Colonic mucosa (tissue), 4 donors: ENCODE measurements around the gene ZCCHC8. TPM values are rescaled to one million over a fixed set of nuclear protein-coding genes. Genes with fewer than 3 reads are reported as not detected.
"Not testable (repeated sequence)": the region's sequence is repeated elsewhere in the genome, so short reads cannot be mapped to it uniquely, and the experiment has no call there.

Experiments
- DNase-seq: peaks from one replicate; pipeline ENCODE4 v3.0.0-alpha.2; 2020
- H3K27ac ChIP-seq: fragments of 200-600 bp; one replicate; pipeline ENCODE4 v1.8.0; 2021
- H3K27me3 ChIP-seq: fragments of 200-600 bp; one replicate; pipeline ENCODE4 v1.8.0; 2021
- H3K36me3 ChIP-seq: fragments of 200-600 bp; one replicate; pipeline ENCODE4 v1.8.0; 2021
- H3K4me1 ChIP-seq: fragments of 200-600 bp; one replicate; pipeline ENCODE4 v1.8.0; 2021; ENCODE audit warnings: mild to moderate bottlenecking
- H3K4me3 ChIP-seq: fragments of 200-600 bp; one replicate; pipeline ENCODE4 v1.8.0; 2021
- H3K9ac ChIP-seq, 2 donors: one replicate each; pipeline ENCODE4 v1.7.0; 2013; ENCODE audit warnings: control low read depth in 2 of 2, low read depth in 2 of 2, low read length in 2 of 2
- H3K9me3 ChIP-seq: fragments of 200-600 bp; one replicate; pipeline ENCODE4 v1.8.0; 2021
- intact Hi-C: fragments of 100-400 bp; cut with DNase I; formaldehyde crosslinking; loops from one replicate; pipeline ENCODE4 v1.14.1; 2022
- total RNA-seq, 2 donors: library from RNA; stranded (reverse); fragmentation: NEBNext Ultra II Directional in 1 of 2; extraction: Animal tissue kit (Norgen Biotek cat#: 25700) in 1 of 2; gene quantifications; one replicate each; pipeline ENCODE4 v1.2.1, GENCODE V29; 2021
- TF ChIP-seq, protein P1 (sequence below): fragments of 200-600 bp; IDR thresholded peaks from one replicate; pipeline ENCODE4 v1.8.0; 2022; ENCODE audit warnings: antibody characterized with exemption, mild to moderate bottlenecking
- donor health status: healthy.
- donor health status: DM: no; HTN: no; CAD: no.
- donor health status: DM: no; HTN: no; CAD: no.

The ZCCHC8 gene
- total RNA-seq, 2 donors from 2014 or later = 17.7 to 20.3 TPM

DNA sequence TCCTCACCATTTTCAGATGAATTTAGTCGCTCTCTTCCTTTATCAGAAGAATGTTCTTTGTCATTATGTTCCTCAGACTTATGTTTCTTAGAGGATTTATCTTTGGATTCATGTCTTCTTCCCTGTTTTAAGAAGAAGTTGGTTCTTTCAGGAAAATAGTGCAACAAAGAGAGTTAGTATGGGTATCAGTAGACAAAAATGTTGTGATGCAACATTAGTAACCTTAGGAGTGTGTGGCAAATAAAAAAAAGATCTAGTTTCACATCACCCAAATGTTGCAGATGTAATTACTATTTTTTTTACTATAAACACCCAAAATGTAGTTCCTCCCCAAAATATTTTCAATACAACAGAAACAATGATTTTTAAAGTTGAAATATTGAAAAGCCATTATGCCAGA, 18.2 kb upstream of the ZCCHC8 start:
- Histone ChIP-seq H3K9ac (no peak overlapping the region), H3K4me1 (no peaks in the 10 kb centered on the region), H3K4me3 (no peak overlapping the region), H3K27me3 (no peaks in the 10 kb centered on the region), H3K9me3 (no peaks in the 10 kb centered on the region), H3K36me3 (peaks cover 38% of the 10 kb centered on the region), H3K27ac (no peak overlapping the region)
- TF ChIP-seq, protein P1, sequence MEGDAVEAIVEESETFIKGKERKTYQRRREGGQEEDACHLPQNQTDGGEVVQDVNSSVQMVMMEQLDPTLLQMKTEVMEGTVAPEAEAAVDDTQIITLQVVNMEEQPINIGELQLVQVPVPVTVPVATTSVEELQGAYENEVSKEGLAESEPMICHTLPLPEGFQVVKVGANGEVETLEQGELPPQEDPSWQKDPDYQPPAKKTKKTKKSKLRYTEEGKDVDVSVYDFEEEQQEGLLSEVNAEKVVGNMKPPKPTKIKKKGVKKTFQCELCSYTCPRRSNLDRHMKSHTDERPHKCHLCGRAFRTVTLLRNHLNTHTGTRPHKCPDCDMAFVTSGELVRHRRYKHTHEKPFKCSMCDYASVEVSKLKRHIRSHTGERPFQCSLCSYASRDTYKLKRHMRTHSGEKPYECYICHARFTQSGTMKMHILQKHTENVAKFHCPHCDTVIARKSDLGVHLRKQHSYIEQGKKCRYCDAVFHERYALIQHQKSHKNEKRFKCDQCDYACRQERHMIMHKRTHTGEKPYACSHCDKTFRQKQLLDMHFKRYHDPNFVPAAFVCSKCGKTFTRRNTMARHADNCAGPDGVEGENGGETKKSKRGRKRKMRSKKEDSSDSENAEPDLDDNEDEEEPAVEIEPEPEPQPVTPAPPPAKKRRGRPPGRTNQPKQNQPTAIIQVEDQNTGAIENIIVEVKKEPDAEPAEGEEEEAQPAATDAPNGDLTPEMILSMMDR = no peak
- DNase-seq = no peak
- intact Hi-C loops = no loop called here

DNA sequence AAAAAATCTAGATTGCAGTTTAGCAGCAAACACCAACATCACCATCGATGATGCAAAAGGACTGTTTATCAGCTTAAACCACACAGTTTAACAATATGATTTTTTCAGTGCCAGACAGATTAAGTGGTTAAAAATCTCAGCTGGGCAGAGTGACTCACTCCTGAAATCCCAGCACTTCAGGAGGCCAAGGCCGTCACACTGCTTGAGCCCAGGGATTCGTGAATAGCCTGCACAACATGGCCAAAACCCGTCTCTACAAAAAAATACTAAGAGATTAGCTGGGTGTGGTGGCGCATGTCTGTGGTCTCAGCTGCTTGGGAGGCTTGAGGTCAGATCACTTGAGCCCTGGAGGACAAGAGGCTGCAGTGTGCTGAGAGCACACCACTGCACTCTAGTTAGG, 17.1 kb upstream of the ZCCHC8 start:
- H3K9ac ChIP-seq = no peak overlapping the region
- H3K36me3 ChIP-seq = peaks cover 38% of the 10 kb centered on the region
- no peak overlapping the region for H3K4me3 ChIP-seq
- H3K27ac ChIP-seq = no peak overlapping the region
- intact Hi-C loops = no loop called here
- TF ChIP-seq, protein P1 = no peak
- H3K4me1 ChIP-seq = no peaks in the 10 kb centered on the region
- no peaks in the 10 kb centered on the region for H3K9me3 ChIP-seq
- H3K27me3 ChIP-seq = no peaks in the 10 kb centered on the region
- no peak for DNase-seq

DNA sequence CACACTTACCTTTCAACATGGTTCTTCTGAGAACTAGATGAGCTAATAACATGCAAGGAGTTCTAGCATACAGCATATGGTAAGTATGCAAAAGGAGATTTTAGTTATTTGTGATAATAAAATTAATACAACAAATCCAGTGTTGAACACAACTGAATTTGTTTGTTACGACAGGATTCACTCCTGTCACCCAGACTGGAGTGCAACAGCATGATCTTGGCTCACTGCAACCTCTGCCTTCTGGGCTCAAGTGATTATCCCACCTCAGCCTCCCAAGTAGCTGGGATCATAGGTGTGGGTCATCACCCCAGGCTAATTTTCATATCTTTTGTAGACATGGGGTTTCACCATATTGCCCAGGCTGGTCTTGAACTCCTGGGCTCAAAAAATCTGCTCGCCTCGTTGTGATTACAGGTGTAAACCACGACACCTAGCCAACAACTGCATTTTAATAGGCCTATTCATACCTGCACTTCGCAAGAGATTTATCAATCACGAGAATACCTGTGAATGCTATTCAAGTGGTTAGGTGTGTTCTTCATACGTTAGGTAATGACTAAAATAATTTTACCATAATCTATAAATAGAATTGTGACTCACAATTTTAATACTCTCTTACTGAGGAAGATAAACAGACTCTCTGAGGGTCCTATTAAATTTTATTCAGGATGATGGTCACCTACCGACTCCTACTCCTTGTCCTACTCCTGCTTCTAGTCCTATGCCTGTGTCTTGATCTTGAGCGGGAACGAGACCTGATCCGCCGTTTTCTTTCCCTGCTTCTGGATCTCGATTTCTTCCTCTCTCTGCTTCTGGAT, 16.0 kb upstream of the ZCCHC8 start:
- no peak overlapping the region for H3K9ac ChIP-seq
- TF ChIP-seq, protein P1 = no peak
- H3K4me1 ChIP-seq = no peaks in the 10 kb centered on the region
- peaks cover 42% of the 10 kb centered on the region for H3K36me3 ChIP-seq
- no peak overlapping the region for H3K4me3 ChIP-seq
- intact Hi-C loops = no loop called here
- no peaks in the 10 kb centered on the region for H3K9me3 ChIP-seq
- no peak for DNase-seq
- no peak overlapping the region for H3K27ac ChIP-seq
- no peaks in the 10 kb centered on the region for H3K27me3 ChIP-seq

DNA sequence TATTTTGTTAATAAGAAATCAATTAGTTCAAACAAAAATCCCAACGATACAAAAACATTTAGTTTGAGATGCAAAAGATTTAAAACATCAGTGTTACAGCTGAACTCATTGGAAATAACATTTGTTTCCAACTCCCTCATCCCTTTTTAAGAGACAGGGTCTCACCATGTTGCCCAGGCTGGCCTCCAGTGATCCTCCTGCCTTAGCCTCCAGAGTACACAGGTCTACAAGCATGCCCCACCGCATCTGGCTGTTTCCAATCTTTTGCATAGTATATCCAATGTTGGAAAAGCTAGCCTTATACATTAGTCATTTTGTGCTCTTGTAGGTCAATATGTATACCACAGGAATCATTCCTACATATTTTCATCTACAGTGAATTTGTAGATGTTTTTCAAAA, 14.5 kb upstream of the ZCCHC8 start:
- Histone ChIP-seq H3K36me3 (peaks cover 51% of the 10 kb centered on the region), H3K9ac (no peak overlapping the region), H3K4me3 (no peak overlapping the region), H3K4me1 (no peaks in the 10 kb centered on the region), H3K9me3 (no peaks in the 10 kb centered on the region), H3K27ac (no peak overlapping the region), H3K27me3 (no peaks in the 10 kb centered on the region)
- TF ChIP-seq, protein P1 = no peak
- no peak for DNase-seq
- intact Hi-C loops = no loop called here

DNA sequence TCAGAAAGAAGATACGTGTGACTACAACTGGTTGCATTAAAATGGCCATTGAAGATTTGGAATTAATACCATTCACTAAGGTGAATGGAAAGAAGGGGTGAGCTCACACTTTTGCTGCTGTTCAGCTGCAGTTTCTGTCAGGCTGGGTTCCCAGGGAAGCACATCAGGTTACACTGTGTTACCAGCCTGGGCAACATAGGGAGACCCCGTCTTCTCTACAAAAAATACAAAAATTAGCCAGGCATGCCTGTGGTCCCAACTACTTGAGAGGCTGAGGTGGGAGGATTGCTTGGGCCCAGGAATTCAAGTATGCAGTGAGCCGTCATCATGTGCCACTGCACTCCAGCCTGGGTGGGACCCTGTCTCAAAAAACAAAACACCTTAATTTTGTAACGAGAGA, 12.9 kb upstream of the ZCCHC8 start:
- Histone ChIP-seq H3K36me3 (peaks cover 60% of the 10 kb centered on the region), H3K4me1 (no peaks in the 10 kb centered on the region), H3K4me3 (no peak overlapping the region), H3K27ac (no peak overlapping the region), H3K27me3 (no peaks in the 10 kb centered on the region), H3K9ac (no peak overlapping the region), H3K9me3 (no peaks in the 10 kb centered on the region)
- intact Hi-C loops = no loop called here
- no peak for DNase-seq
- TF ChIP-seq, protein P1 = no peak

DNA sequence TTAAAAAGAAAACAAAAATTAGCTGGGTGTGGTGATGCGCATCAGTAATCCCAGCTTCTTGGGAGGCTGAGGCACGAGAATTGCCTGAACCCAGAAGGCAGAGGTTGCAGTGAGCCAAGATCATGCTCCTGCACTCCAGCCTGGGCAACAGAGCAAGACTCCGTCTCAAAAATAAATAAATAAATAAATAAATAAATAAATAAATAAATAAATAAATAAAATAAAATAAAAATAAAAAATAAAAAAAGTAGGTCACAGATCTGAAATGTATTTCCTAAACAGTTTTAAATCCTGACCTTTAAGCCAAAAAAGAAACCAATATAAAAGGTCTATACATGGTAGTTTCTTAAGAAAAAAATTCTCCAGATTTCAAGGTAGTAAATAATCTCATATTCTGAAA, 12.3 kb upstream of the ZCCHC8 start:
- H3K4me1 ChIP-seq, H3K4me3 ChIP-seq, DNase-seq, intact Hi-C loops, H3K27me3 ChIP-seq, H3K27ac ChIP-seq, H3K9me3 ChIP-seq, H3K9ac ChIP-seq: not testable (repeated sequence)
- H3K36me3 ChIP-seq = peaks cover 58% of the 10 kb centered on the region
